ENCODE measurements around the gene PREX1. TPM values are rescaled to one million over a fixed set of nuclear protein-coding genes. Genes with fewer than 3 reads are reported as not detected.

PREX1 gene
- total RNA-seq, 3 donors from 2014 or later: 9.9 to 14.1 (median 13.5) TPM

DNA sequence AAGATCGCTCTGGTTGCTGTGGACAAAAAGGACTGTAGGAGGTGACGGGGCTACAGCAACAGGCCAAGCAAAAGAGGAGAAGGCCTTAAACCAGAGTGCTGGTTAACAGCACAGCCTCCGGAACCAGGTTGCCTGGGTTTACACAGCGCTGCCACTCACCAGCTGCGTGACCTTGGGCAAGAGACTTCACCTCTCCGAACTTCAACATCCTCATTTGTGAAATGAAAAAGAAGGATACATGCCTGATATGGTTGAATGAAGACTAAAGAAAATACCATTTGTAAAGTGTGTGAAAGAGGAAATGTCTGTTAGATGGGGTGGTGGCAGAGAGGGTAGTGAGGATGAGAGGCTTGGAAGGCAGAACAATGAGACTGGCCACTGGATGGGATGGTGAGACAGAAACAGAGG lies 44.9 kb downstream of the PREX1 start:
- Histone ChIP-seq H3K9me3 (no peaks in the 10 kb centered on the region), H3K4me3 (no peak overlapping the region), H3K4me1 (ENCODE audit: low read depth) (no peaks in the 10 kb centered on the region), H3K36me3 (ENCODE audit: low read depth) (no peaks in the 10 kb centered on the region)
- peak in 1 of 3 donors; percentile 6 for DNase-seq
- intact Hi-C loops (cut with DNase I, micrococcal nuclease): no loop called here
- peak; percentile 11 for ATAC-seq
- TF ChIP-seq, protein P1, sequence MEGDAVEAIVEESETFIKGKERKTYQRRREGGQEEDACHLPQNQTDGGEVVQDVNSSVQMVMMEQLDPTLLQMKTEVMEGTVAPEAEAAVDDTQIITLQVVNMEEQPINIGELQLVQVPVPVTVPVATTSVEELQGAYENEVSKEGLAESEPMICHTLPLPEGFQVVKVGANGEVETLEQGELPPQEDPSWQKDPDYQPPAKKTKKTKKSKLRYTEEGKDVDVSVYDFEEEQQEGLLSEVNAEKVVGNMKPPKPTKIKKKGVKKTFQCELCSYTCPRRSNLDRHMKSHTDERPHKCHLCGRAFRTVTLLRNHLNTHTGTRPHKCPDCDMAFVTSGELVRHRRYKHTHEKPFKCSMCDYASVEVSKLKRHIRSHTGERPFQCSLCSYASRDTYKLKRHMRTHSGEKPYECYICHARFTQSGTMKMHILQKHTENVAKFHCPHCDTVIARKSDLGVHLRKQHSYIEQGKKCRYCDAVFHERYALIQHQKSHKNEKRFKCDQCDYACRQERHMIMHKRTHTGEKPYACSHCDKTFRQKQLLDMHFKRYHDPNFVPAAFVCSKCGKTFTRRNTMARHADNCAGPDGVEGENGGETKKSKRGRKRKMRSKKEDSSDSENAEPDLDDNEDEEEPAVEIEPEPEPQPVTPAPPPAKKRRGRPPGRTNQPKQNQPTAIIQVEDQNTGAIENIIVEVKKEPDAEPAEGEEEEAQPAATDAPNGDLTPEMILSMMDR (IDR thresholded peaks at IDR 0.05): no peak

DNA sequence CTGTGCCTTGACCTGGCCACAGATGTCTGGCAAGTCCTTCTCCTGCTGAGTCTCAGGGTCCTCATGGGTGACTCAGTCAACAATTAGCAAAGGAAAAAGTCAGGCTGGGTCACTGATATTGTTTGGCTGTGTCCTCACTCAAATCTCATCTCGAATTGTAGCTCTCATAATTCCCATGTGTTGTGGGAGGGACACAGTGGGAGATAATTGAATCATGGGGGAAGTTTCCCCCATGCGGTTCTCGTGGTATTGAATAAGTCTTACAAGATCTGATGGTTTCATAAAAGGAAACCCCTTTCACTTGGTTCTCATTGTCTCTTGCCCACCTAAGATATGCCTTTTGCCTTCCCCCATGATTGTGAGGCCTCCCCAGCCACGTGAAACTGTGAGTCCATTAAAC lies 45.7 kb downstream of the PREX1 start:
- no peaks in the 10 kb centered on the region for H3K36me3 ChIP-seq (ENCODE audit: low read depth)
- intact Hi-C loops (cut with DNase I, micrococcal nuclease): no loop called here
- H3K4me3 ChIP-seq: no peak overlapping the region
- no peaks in the 10 kb centered on the region for H3K4me1 ChIP-seq (ENCODE audit: low read depth)
- TF ChIP-seq, protein P1 (IDR thresholded peaks at IDR 0.05): no peak
- no peak for DNase-seq
- H3K9me3 ChIP-seq: no peaks in the 10 kb centered on the region
- no peak for ATAC-seq

DNA sequence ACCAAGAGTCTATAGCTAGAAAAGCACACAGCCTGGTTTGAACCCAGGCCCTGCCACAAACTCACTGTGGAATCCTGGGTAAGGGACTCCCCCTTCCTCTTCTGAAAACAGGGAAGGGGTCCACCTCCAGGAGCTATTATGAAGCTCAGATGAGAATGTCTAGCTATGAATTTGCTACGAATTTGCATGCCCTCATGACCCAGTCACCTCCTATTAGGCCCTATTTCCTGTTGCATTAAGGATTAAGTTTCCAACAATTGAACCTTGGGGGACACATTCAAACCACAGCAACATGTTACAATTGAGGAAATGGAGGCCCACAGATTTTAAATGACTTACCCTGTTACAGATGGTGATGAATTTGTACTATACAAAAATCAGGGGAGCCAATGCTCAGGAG lies 46.2 kb downstream of the PREX1 start:
- H3K9me3 ChIP-seq: no peaks in the 10 kb centered on the region
- H3K4me1 ChIP-seq (ENCODE audit: low read depth): no peaks in the 10 kb centered on the region
- no peak for ATAC-seq
- TF ChIP-seq, protein P1 (IDR thresholded peaks at IDR 0.05): no peak
- intact Hi-C loops (cut with DNase I, micrococcal nuclease): no loop called here
- no peak overlapping the region for H3K4me3 ChIP-seq
- peak in 1 of 3 donors; percentile 2 for DNase-seq
- H3K36me3 ChIP-seq (ENCODE audit: low read depth): no peaks in the 10 kb centered on the region

DNA sequence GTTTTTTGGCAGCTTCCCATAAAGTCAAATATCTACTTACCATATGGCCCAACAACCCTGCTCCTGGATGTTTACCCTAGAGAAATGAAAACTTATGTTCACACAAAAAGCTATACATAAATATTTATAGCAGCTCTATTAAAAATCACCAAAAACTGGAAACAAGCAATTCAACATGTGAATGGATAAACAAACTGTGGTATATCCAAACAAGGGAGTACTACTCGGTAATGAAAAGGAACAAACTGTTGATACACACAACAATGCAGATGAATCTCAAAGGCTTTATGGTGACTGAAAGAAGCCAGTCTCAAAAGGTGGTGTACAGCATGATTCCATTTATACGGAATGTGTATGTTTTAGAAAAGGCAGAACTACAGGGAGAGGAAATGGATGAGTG lies 48.4 kb downstream of the PREX1 start:
- no peaks in the 10 kb centered on the region for H3K4me1 ChIP-seq (ENCODE audit: low read depth)

DNA sequence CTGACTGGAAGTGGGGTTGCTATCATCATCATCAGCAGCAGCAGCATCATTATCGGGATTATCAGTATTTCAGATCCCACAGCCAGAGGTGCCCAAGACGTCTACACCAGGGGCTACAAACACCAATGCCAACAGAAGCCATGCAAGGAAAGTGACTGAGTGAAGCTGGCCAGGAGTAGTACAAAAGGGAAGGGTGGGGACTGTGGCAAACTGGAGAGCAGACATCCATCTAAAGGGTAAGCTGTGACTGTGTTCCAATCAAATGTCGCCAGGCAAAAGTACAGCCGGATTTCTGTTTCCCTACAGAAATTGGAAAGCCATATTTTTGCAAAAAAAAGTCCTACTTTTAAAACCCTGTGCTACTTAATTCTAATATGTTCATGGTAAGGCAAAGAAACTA lies 50.0 kb downstream of the PREX1 start:
- Histone ChIP-seq H3K4me3 (no peak overlapping the region), H3K36me3 (ENCODE audit: low read depth) (no peaks in the 10 kb centered on the region), H3K9me3 (no peaks in the 10 kb centered on the region), H3K4me1 (ENCODE audit: low read depth) (no peaks in the 10 kb centered on the region)
- TF ChIP-seq, protein P1 (IDR thresholded peaks at IDR 0.05): no peak
- DNase-seq (no peak), ATAC-seq (no peak)
- intact Hi-C loops (cut with DNase I, micrococcal nuclease): no loop called here

More for the DNA sequence above, 48.4 kb downstream of the PREX1 start:
- ATAC-seq (no peak), DNase-seq (no peak)
- intact Hi-C loops (cut with DNase I, micrococcal nuclease): no loop called here
- TF ChIP-seq, protein P1 (IDR thresholded peaks at IDR 0.05): no peak
- Histone ChIP-seq H3K4me3 (no peak overlapping the region), H3K9me3 (no peaks in the 10 kb centered on the region), H3K36me3 (ENCODE audit: low read depth) (no peaks in the 10 kb centered on the region)

DNA sequence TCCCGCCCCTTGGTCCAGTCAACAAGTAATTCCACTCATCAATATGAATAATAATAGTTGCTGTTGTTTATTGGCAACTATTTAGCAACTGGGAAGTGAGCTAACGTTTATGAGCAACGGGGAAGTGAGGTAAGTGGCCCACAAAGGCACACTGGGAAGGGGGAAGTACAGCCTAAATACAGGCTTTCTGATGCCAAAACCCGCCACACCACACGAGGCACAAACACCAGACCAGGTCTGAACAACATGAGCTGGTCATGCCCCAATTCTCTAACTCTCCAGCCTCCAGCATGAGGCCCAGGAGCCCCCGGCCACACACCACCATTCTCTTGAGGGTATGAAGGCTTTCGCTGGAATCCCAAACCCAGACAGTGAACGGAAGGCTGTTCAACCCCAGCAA lies 50.8 kb downstream of the PREX1 start:
- no peaks in the 10 kb centered on the region for H3K36me3 ChIP-seq (ENCODE audit: low read depth)
- H3K4me1 ChIP-seq (ENCODE audit: low read depth): no peaks in the 10 kb centered on the region
- TF ChIP-seq, protein P1 (IDR thresholded peaks at IDR 0.05): no peak
- no peaks in the 10 kb centered on the region for H3K9me3 ChIP-seq
- no peak overlapping the region for H3K4me3 ChIP-seq
- intact Hi-C loops (cut with DNase I, micrococcal nuclease): no loop called here
- DNase-seq: no peak
- ATAC-seq: peak; percentile 25

All from mucosa of descending colon (tissue), 3 donors.